ENCODE data around the gene TRMT2B. TPM values are rescaled to one million over a fixed set of nuclear protein-coding genes. Genes with fewer than 3 reads are reported as not detected.
"Not testable (repeated sequence)": the region's sequence is repeated elsewhere in the genome, so short reads cannot be mapped to it uniquely, and the experiment has no call there.

The TRMT2B gene
- total RNA-seq (2014; rRNA removed): 15.6 and 15.9 TPM in 2 replicates
- 7.7 TPM for polyA plus RNA-seq (2012)

GRCh38 chrX:101051549-101052302 is at the start of gene TRMT2B:
Gene TRMT2B (minus strand): TSS chrX:101052111. CDS start chrX:101042289, 9,822 bp downstream.
- peak; percentile 72 for DNase-seq (ENCODE audit: low read depth)

GRCh38 chrX:101097546-101098453 is 45.9 kb upstream of the TRMT2B start, which contains the start of gene CENPI:
Gene CENPI (plus strand): TSS chrX:101098204. CDS start chrX:101101071, 2,867 bp downstream.
- peak; percentile 88 for DNase-seq (ENCODE audit: low read depth)

GRCh38 chrX:101091817-101092216 is 39.9 kb upstream of the TRMT2B start:
- no peak for DNase-seq (ENCODE audit: low read depth)

GRCh38 chrX:101081231-101081630 is 29.3 kb upstream of the TRMT2B start:
- no peak for DNase-seq (ENCODE audit: low read depth)

- no peak for DNase-seq (ENCODE audit: low read depth)
Observed at GRCh38 chrX:101080326-101081124, 28.6 kb upstream of the TRMT2B start.

GRCh38 chrX:101079736-101080270 is 27.9 kb upstream of the TRMT2B start:
- DNase-seq (ENCODE audit: low read depth): no peak

- peak; percentile 39 for DNase-seq (ENCODE audit: low read depth)
Observed at GRCh38 chrX:101078716-101079598, 27.0 kb upstream of the TRMT2B start, which contains the start of gene TMEM35A. Gene TMEM35A (plus strand): TSS chrX:101078879. CDS start chrX:101079003, 124 bp downstream.

- DNase-seq (ENCODE audit: low read depth): no peak
Observed at GRCh38 chrX:101071582-101071981, 19.7 kb upstream of the TRMT2B start.

- DNase-seq (ENCODE audit: low read depth): no peak
Observed at GRCh38 chrX:101062176-101062575, 10.3 kb upstream of the TRMT2B start.

- DNase-seq (ENCODE audit: low read depth): peak; percentile 38
Observed at GRCh38 chrX:101057093-101057714, 5.3 kb upstream of the TRMT2B start.

- not testable (repeated sequence) for DNase-seq (ENCODE audit: low read depth)
Observed at GRCh38 chrX:101056551-101056950, 4.6 kb upstream of the TRMT2B start.

GRCh38 chrX:101051153-101051548 is 760 bp downstream of the TRMT2B start:
- DNase-seq (ENCODE audit: low read depth): no peak

- DNase-seq (ENCODE audit: low read depth): no peak
Observed at GRCh38 chrX:101040197-101040596, 11.7 kb downstream of the TRMT2B start.

GRCh38 chrX:101037231-101037630 is 14.7 kb downstream of the TRMT2B start:
- DNase-seq (ENCODE audit: low read depth): no peak

- no peak for DNase-seq (ENCODE audit: low read depth)
Observed at GRCh38 chrX:101029665-101030064, 22.2 kb downstream of the TRMT2B start.

GRCh38 chrX:101028562-101028961 is 23.3 kb downstream of the TRMT2B start:
- DNase-seq (ENCODE audit: low read depth): no peak

GRCh38 chrX:101025126-101025525 is 26.8 kb downstream of the TRMT2B start:
- no peak for DNase-seq (ENCODE audit: low read depth)

GRCh38 chrX:101022020-101022419 is 29.9 kb downstream of the TRMT2B start:
- DNase-seq (ENCODE audit: low read depth): no peak

GRCh38 chrX:101012031-101012430 is 39.9 kb downstream of the TRMT2B start:
- not testable (repeated sequence) for DNase-seq (ENCODE audit: low read depth)

- DNase-seq (ENCODE audit: low read depth): peak; percentile 15
Observed at GRCh38 chrX:101009090-101009489, 42.8 kb downstream of the TRMT2B start.
